C4-2B (cell line): ENCODE results near the gene LMLN.

ENCODE experiments used
- H3K27ac ChIP-seq: fragments of 450-650 bp; 2 replicates; pipeline ENCODE4 v1.5.1; 2017
- ZFX ChIP-seq: fragments of 450-650 bp; IDR thresholded peaks from 2 replicates; pipeline ENCODE4 v1.6.1; 2017
- TF ChIP-seq, protein P1 (sequence below): fragments of 450-650 bp; conservative IDR thresholded peaks from 2 replicates; pipeline ENCODE4 v1.5.1; 2017; ENCODE audit warnings: mild to moderate bottlenecking

LMLN gene

DNA sequence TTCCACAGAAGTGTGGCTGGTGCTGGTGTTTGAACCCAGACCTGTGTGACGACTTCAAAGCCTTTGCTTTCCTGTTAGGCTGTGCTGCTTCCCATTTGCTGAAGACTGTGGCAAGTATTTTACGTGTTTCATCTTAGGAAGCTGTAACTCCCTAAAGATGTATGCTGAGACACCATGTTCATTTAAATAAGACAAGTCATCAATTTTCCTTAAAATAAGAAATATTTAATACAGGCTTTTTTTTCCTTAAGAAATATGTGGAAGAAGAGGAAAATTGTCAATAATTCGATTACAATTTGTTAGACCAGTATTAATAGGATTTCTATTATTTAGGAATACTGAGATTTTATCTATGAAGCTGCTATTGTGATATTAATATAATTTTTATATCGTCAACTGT lies 58.4 kb downstream of the LMLN start:
- H3K27ac ChIP-seq = no peak overlapping the region
- TF ChIP-seq, protein P1, sequence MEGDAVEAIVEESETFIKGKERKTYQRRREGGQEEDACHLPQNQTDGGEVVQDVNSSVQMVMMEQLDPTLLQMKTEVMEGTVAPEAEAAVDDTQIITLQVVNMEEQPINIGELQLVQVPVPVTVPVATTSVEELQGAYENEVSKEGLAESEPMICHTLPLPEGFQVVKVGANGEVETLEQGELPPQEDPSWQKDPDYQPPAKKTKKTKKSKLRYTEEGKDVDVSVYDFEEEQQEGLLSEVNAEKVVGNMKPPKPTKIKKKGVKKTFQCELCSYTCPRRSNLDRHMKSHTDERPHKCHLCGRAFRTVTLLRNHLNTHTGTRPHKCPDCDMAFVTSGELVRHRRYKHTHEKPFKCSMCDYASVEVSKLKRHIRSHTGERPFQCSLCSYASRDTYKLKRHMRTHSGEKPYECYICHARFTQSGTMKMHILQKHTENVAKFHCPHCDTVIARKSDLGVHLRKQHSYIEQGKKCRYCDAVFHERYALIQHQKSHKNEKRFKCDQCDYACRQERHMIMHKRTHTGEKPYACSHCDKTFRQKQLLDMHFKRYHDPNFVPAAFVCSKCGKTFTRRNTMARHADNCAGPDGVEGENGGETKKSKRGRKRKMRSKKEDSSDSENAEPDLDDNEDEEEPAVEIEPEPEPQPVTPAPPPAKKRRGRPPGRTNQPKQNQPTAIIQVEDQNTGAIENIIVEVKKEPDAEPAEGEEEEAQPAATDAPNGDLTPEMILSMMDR = no peak
- no peak for TF ChIP-seq ZFX

DNA sequence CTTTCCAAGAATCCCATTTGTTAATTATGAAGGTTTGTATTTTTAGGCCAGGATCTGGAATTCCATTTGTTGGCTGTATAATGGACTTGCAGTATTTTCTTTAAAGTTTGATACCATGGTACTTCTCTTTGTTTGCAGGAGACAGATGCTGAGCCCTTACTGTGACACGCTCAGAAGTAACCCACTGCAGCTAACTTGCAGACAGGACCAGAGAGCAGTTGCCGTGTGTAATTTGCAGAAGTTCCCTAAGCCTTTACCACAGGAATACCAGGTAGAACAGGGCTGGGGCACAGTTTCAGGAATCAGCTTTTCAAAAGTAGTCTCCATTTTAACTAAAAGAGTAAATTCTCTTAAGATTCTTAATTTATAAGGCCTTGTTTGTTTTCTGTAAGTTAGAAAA lies 59.1 kb downstream of the LMLN start:
- TF ChIP-seq, protein P1 = no peak
- TF ChIP-seq ZFX = no peak

DNA sequence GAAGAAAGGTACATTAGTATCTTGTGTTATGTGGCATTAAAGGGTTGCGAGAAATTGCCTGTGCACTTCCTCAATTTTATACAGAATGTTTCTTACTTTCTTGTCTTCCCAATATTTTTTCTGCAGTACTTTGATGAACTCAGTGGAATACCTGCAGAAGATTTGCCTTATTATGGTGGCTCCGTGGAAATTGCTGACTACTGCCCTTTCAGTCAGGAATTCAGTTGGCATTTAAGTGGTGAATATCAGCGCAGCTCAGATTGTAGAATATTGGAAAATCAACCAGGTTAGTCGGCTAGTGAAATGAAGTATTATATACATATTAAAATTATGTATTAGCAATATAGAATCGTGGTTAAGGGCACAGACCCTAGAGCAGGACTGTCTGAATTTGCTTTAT lies 61.3 kb downstream of the LMLN start:
- H3K27ac ChIP-seq = no peak overlapping the region
- TF ChIP-seq ZFX = no peak
- TF ChIP-seq, protein P1 = no peak

More for the DNA sequence above, 59.1 kb downstream of the LMLN start:
- no peak overlapping the region for H3K27ac ChIP-seq

DNA sequence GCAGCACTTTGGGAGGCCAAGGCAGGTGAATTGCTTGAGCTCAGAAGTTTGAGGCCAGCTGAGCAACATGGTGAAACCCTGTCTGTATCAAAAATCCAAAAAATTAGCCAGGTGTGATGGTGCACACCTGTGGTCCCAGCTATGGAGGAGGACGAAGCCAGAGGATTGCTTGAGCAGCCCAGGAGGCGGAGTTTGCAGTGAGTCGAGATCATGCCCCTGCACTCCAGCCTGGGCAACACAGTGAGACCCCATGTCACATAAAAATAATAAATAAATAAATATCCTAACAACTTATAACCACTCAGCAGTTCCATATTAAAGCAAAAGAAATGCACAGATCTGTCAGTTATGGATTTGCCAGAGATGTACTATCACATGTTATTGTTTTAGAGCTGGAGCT lies 62.6 kb downstream of the LMLN start:
- no peak overlapping the region for H3K27ac ChIP-seq
- TF ChIP-seq ZFX = no peak

DNA sequence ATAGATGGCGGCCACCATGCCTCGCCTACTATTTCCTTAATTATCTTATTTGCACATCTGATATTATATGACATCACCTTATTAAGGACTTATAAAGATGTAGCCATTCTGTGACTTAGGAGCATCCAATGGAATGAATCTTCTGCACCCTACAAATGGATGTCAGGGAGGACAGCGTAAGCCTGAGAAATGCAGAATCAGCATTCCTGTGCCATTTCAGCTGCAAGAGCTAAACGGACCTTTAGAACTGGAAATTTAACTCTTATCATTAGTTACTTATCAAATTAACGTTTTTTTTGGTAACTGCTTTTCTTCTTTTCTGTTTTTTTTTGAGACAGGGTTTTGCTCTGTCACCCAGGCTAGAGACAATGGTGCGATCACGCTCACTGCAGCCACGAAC lies 65.6 kb downstream of the LMLN start:
- H3K27ac ChIP-seq = no peak overlapping the region
- no peak for TF ChIP-seq ZFX
- TF ChIP-seq, protein P1 = no peak

DNA sequence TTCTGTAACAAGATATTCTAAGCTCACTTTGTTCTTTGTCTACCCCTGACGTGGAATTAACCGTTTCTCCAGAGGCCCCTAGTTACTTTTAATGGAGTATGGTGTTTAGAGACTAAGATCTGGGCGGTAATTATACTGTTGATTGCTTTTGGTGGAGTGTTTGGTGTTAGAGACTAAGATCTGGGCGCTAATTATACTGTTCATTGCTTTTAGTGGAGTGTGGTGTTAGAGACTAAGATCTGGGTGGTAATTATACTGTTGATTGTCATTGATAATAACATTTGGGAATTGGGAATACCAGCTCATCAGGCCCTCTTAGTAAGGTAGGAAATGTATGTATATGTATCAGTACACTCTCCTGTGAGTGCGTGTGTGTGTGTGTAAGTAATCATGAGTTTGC lies 66.6 kb downstream of the LMLN start:
- TF ChIP-seq, protein P1 = no peak
- TF ChIP-seq ZFX = no peak
- H3K27ac ChIP-seq = no peak overlapping the region

DNA sequence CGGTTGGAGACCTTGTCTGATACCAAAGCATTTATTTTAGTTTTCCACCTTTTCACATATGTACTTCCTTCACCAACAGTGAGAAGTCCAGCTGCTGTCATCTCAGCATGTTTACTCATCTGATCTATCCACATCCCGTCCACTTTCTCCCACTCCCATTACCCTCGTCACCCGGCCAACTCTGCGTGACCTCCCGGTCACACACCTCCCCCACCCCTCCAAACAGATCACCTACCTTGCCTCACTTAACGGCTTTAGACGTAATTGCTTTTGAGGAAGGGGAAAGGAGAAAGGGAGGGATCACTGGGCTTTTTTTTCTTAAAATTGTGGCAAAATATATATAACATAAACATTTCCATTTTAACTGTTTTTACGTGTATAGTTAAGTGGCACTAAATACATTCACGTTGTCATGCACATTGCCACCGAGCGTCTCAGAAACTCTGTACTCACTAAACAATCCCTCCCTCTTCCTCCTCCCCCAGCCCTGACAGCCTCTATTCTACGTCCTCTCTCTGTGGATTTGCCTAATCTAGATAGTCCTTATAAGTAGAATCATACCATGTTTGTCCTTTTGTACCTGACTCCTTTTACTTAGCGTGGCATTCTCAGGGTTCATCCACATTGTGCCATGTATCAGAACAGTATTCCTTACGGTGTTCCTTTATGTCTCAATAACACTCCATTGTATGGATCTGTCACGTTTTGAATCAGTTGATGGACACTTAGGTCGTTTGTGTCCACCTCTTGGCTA lies 67.2 kb downstream of the LMLN start:
- TF ChIP-seq, protein P1 = no peak
- no peak overlapping the region for H3K27ac ChIP-seq

DNA sequence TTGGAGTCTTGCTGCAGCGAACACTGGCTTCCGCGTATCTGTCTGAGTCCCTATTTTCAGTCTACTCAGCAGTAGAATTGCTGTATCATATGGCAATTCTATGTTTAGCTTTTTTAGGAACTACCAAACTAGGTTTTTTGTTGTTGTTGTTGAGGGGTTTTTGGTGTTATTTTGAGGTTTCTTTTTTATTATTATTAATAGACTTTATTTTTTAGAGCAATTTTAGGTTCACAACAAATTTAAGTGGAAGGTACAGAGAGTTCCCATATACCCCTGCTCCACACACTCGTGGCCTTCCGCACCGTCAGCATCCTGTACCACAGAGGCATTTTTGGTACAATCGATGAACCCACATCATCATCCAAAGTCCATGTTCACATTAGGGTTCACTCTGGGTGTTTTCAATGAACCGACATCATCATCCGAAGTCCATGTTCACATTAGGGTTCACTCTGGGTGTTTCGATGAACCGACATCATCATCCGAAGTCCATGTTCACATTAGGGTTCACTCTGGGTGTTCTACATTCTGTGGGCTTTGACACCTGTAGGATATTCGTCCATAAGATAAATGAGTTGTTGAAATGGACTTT lies 67.9 kb downstream of the LMLN start:
- no peak overlapping the region for H3K27ac ChIP-seq
- no peak for TF ChIP-seq ZFX
- TF ChIP-seq, protein P1 = no peak
